ENCODE measurements around the gene IRF4. TPM values are rescaled to one million over a fixed set of nuclear protein-coding genes. Genes with fewer than 3 reads are reported as not detected.

Gene IRF4
- total and polyA plus RNA-seq, 2 donors (not counting 3 experiments of a cell fraction or from before 2014, with no cell fraction given): not detected

DNA sequence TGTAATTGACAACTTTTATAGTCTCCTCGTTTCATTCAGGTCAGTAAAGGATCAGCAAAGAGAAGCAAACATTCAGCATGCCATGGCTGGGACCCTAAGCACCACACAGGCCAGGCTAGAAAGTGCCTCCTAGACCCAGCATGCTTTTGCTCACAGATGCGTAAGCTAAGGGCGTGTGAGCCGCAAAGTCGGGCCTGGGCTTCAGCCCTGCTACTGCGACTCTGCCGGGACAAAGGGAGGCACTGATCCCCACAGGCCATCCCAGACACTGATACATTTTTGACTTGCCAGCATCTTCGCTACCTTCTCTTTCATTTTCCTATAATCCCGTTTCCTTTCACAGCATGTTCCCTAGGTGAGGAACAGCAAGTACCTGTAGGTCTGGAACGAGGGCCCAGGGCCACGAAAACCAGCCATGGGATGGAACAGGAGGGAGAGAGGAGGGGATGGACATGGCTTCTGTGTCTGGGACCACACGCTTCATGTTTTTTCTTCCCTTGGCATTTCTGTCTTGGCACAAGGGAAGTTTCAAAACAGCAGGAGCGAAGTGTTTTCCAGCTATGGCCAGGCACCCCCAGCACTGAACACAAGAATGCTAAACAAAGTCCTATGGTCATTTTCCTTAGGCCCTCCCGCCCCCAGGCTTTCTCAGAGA is 42.6 kb downstream of the IRF4 start:
- dilution Hi-C loops (cut with MboI; ENCODE audit: extremely low pct_ligation_motif_present, low sequenced_read_pairs) (no loop called here), intact Hi-C loops (cut with micrococcal nuclease) (no loop called here)
- BruUV-seq (replicated peaks): no TSS peak
- Histone ChIP-seq H3K27me3 (ENCODE audit: control insufficient read depth in 2 of 2, insufficient read depth in 2 of 2, low read length in 2 of 2) (no peaks in the 10 kb centered on the region), H3K9me1 (replicated peaks; ENCODE audit: control insufficient read depth, extremely low read depth, insufficient read depth, low read length) (no peaks in the 10 kb centered on the region), H3K9me3 (replicated peaks; ENCODE audit: control insufficient read depth, insufficient read depth, low read length) (no peaks in the 10 kb centered on the region), H3K9ac (replicated peaks; ENCODE audit: extremely low read depth, insufficient read depth, low read length) (no peak overlapping the region), H3K4me1 (ENCODE audit: control insufficient read depth, extremely low read depth, insufficient read depth, low read length) (no peaks in the 10 kb centered on the region), H3K79me2 (ENCODE audit: control insufficient read depth, insufficient read depth, low read length) (no peaks in the 10 kb centered on the region), H3K36me3 (ENCODE audit: control insufficient read depth in 2 of 2, extremely low read depth in 1 of 2, insufficient read depth in 2 of 2, low read length in 2 of 2) (no peaks in the 10 kb centered on the region), H2AFZ (ENCODE audit: low read depth, low read length) (no peak overlapping the region), H3K4me3 (replicated peaks in 1 of 3; ENCODE audit: insufficient read depth in 1 of 3, low read depth in 1 of 3, low read length in 3 of 3) (no peak overlapping the region), H4K20me1 (replicated peaks; ENCODE audit: control insufficient read depth, extremely low read depth, insufficient read depth, low read length) (no peaks in the 10 kb centered on the region), H3K4me2 (ENCODE audit: insufficient read depth, low read length) (no peak overlapping the region), H3K27ac (ENCODE audit: insufficient read depth, low read depth, low read length) (no peak overlapping the region)
- no peak for DNase-seq (ENCODE audit: low read depth, low spot score)
- TF ChIP-seq EZH2 (IDR thresholded peaks at IDR 0.05; ENCODE audit: borderline replicate concordance, low read depth, low read length, severe bottlenecking) (no peak), POLR2AphosphoS5 (IDR thresholded peaks at IDR 0.05; ENCODE audit: insufficient read depth, low read depth, low read length) (no peak), GATA2 (IDR thresholded peaks at IDR 0.05; ENCODE audit: insufficient read depth, insufficient read length, low read depth, low read length) (no peak), MAX (IDR thresholded peaks at IDR 0.05; ENCODE audit: insufficient read depth, insufficient read length) (no peak), MYC (IDR thresholded peaks at IDR 0.05; ENCODE audit: low read depth, low read length) (no peak), POLR2A (IDR thresholded peaks at IDR 0.05; ENCODE audit: low read depth, low read length) (no peak), FOS (IDR thresholded peaks at IDR 0.05; ENCODE audit: borderline replicate concordance, insufficient read depth, low read length) (no peak), JUN (IDR thresholded peaks at IDR 0.05; ENCODE audit: borderline replicate concordance, insufficient read depth, insufficient read length, low read depth) (no peak)
- TF ChIP-seq, protein P1, sequence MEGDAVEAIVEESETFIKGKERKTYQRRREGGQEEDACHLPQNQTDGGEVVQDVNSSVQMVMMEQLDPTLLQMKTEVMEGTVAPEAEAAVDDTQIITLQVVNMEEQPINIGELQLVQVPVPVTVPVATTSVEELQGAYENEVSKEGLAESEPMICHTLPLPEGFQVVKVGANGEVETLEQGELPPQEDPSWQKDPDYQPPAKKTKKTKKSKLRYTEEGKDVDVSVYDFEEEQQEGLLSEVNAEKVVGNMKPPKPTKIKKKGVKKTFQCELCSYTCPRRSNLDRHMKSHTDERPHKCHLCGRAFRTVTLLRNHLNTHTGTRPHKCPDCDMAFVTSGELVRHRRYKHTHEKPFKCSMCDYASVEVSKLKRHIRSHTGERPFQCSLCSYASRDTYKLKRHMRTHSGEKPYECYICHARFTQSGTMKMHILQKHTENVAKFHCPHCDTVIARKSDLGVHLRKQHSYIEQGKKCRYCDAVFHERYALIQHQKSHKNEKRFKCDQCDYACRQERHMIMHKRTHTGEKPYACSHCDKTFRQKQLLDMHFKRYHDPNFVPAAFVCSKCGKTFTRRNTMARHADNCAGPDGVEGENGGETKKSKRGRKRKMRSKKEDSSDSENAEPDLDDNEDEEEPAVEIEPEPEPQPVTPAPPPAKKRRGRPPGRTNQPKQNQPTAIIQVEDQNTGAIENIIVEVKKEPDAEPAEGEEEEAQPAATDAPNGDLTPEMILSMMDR (IDR thresholded peaks at IDR 0.05; ENCODE audit: extremely low read depth in 1 of 2, insufficient read depth in 1 of 2, low read depth in 1 of 2, low read length in 2 of 2): no peak
- ChIA-PET POLR2A (no interaction called here), CTCF (no interaction called here)
- no peak for FAIRE-seq
